Measurements from ENCODE around the gene ERGIC1. TPM values are rescaled to one million over a fixed set of nuclear protein-coding genes. Genes with fewer than 3 reads are reported as not detected.

ERGIC1 gene
- total RNA-seq, 1 donor from 2014 or later, result 131 TPM

GRCh38 chr5:172815631-172816030 lies 18.4 kb upstream of the ERGIC1 start:
- Histone ChIP-seq H3K36me3 (ENCODE audit: insufficient read depth, low read length) (no peaks in the 10 kb centered on the region), H4K20me1 (ENCODE audit: insufficient read depth, low read length) (no peaks in the 10 kb centered on the region), H3K9ac (ENCODE audit: low read length) (no peak overlapping the region), H3K4me2 (ENCODE audit: low read length) (no peak overlapping the region), H3K9me3 (ENCODE audit: insufficient read depth, low read depth, low read length) (no peaks in the 10 kb centered on the region), H3K27ac (ENCODE audit: low read depth, low read length) (no peak overlapping the region), H2AFZ (ENCODE audit: low read depth, low read length) (no peak overlapping the region), H3K27me3 (ENCODE audit: insufficient read depth, low read length) (no peaks in the 10 kb centered on the region), H3K4me1 (ENCODE audit: insufficient read depth, low read length) (peaks cover 18% of the 10 kb centered on the region), H3K4me3 (ENCODE audit: insufficient read depth, low read depth, low read length) (no peak overlapping the region), H3K79me2 (ENCODE audit: insufficient read depth, low read length) (no peaks in the 10 kb centered on the region)
- Mint-ChIP-seq H3K36me3 (ENCODE audit: low read depth, unreplicated experiment) (no peaks in the 10 kb centered on the region), H3K4me3 (ENCODE audit: unreplicated experiment) (no peak overlapping the region), H3K27ac (ENCODE audit: unreplicated experiment) (no peak overlapping the region), H3K9me3 (ENCODE audit: unreplicated experiment) (no peaks in the 10 kb centered on the region), H3K4me1 (ENCODE audit: low read depth, unreplicated experiment) (peaks cover 14% of the 10 kb centered on the region), H3K27me3 (ENCODE audit: low read depth, unreplicated experiment) (no peaks in the 10 kb centered on the region)
- no peak for TF ChIP-seq EZH2 (IDR thresholded peaks at IDR 0.05; ENCODE audit: insufficient read depth, low read length)
- no peak for TF ChIP-seq CTCF (IDR thresholded peaks at IDR 0.05; ENCODE audit: insufficient read depth, low read depth, low read length)
- no peak for FAIRE-seq
- DNase-seq (ENCODE audit: low read depth), result no peak

- Mint-ChIP-seq H3K27ac (ENCODE audit: unreplicated experiment) (peak overlapping the region; percentile 83), H3K4me3 (ENCODE audit: unreplicated experiment) (no peak overlapping the region), H3K9me3 (ENCODE audit: unreplicated experiment) (peaks cover 2% of the 10 kb centered on the region), H3K4me1 (ENCODE audit: low read depth, unreplicated experiment) (peaks cover 14% of the 10 kb centered on the region), H3K27me3 (ENCODE audit: low read depth, unreplicated experiment) (no peaks in the 10 kb centered on the region), H3K36me3 (ENCODE audit: low read depth, unreplicated experiment) (no peaks in the 10 kb centered on the region)
- H3K27me3 ChIP-seq (ENCODE audit: insufficient read depth, low read length), result no peaks in the 10 kb centered on the region
- FAIRE-seq (peak; percentile 91), DNase-seq (ENCODE audit: low read depth) (peak; percentile 70)
- H3K27ac ChIP-seq (ENCODE audit: low read depth, low read length), result no peak overlapping the region
- peaks cover 18% of the 10 kb centered on the region for H3K4me1 ChIP-seq (ENCODE audit: insufficient read depth, low read length)
- H4K20me1 ChIP-seq (ENCODE audit: insufficient read depth, low read length), result no peaks in the 10 kb centered on the region
- H3K4me3 ChIP-seq (ENCODE audit: insufficient read depth, low read depth, low read length), result no peak overlapping the region
- no peaks in the 10 kb centered on the region for H3K9me3 ChIP-seq (ENCODE audit: insufficient read depth, low read depth, low read length)
- peak overlapping the region; percentile 39 for H3K4me2 ChIP-seq (ENCODE audit: low read length)
- no peaks in the 10 kb centered on the region for H3K36me3 ChIP-seq (ENCODE audit: insufficient read depth, low read length)
- H3K9ac ChIP-seq (ENCODE audit: low read length), result no peak overlapping the region
- TF ChIP-seq EZH2 (IDR thresholded peaks at IDR 0.05; ENCODE audit: insufficient read depth, low read length), result no peak
- TF ChIP-seq CTCF (IDR thresholded peaks at IDR 0.05; ENCODE audit: insufficient read depth, low read depth, low read length), result no peak
- H2AFZ ChIP-seq (ENCODE audit: low read depth, low read length), result no peak overlapping the region
- no peaks in the 10 kb centered on the region for H3K79me2 ChIP-seq (ENCODE audit: insufficient read depth, low read length)
These were observed 17.0 kb upstream of the ERGIC1 start for GRCh38 chr5:172816925-172817562.

- Histone ChIP-seq H2AFZ (ENCODE audit: low read depth, low read length) (no peak overlapping the region), H3K27ac (ENCODE audit: low read depth, low read length) (no peak overlapping the region), H3K79me2 (ENCODE audit: insufficient read depth, low read length) (no peaks in the 10 kb centered on the region), H3K9me3 (ENCODE audit: insufficient read depth, low read depth, low read length) (no peaks in the 10 kb centered on the region), H3K4me3 (ENCODE audit: insufficient read depth, low read depth, low read length) (no peak overlapping the region), H3K4me1 (ENCODE audit: insufficient read depth, low read length) (peaks cover 18% of the 10 kb centered on the region), H3K36me3 (ENCODE audit: insufficient read depth, low read length) (no peaks in the 10 kb centered on the region), H3K27me3 (ENCODE audit: insufficient read depth, low read length) (no peaks in the 10 kb centered on the region), H4K20me1 (ENCODE audit: insufficient read depth, low read length) (no peaks in the 10 kb centered on the region), H3K4me2 (ENCODE audit: low read length) (no peak overlapping the region), H3K9ac (ENCODE audit: low read length) (no peak overlapping the region)
- no peak overlapping the region for H3K4me3 Mint-ChIP-seq (ENCODE audit: unreplicated experiment)
- DNase-seq (ENCODE audit: low read depth), result no peak
- no peak for FAIRE-seq
- H3K27me3 Mint-ChIP-seq (ENCODE audit: low read depth, unreplicated experiment), result no peaks in the 10 kb centered on the region
- TF ChIP-seq CTCF (IDR thresholded peaks at IDR 0.05; ENCODE audit: insufficient read depth, low read depth, low read length) (no peak), EZH2 (IDR thresholded peaks at IDR 0.05; ENCODE audit: insufficient read depth, low read length) (no peak)
- no peak overlapping the region for H3K27ac Mint-ChIP-seq (ENCODE audit: unreplicated experiment)
- peaks cover 14% of the 10 kb centered on the region for H3K4me1 Mint-ChIP-seq (ENCODE audit: low read depth, unreplicated experiment)
- H3K36me3 Mint-ChIP-seq (ENCODE audit: low read depth, unreplicated experiment), result no peaks in the 10 kb centered on the region
- H3K9me3 Mint-ChIP-seq (ENCODE audit: unreplicated experiment), result peaks cover 2% of the 10 kb centered on the region
These were observed 16.4 kb upstream of the ERGIC1 start for GRCh38 chr5:172817664-172818063.

Measured in astrocyte (in vitro differentiated cells and primary cell).